HepG2 (cell line): ENCODE results near the gene PPP4C. TPM values are rescaled to one million over a fixed set of nuclear protein-coding genes. Genes with fewer than 3 reads are reported as not detected.
A peak's percentile ranks its signal among the peaks of the same experiment; 100 is the strongest.

Experiments
- ATRX ChIP-seq: sonication (generic); formaldehyde crosslinking; IDR thresholded peaks from 2 replicates; pipeline ENCODE4 v1.4.0; 2020; ENCODE audit warnings: missing genetic modification reagents, borderline replicate concordance
- CENPBD1 ChIP-seq: sonication (generic); formaldehyde crosslinking; IDR thresholded peaks from 2 replicates; pipeline ENCODE4 v1.8.0; 2022; ENCODE audit warnings: missing genetic modification reagents, low read depth, mild to moderate bottlenecking, borderline replicate concordance
- KIAA2018 ChIP-seq: sonication (generic); formaldehyde crosslinking; IDR thresholded peaks from 2 replicates; pipeline ENCODE4 v1.5.0; 2020; ENCODE audit warnings: mild to moderate bottlenecking, missing genetic modification reagents, borderline replicate concordance
- NR2F6 ChIP-seq, 2 experiments: IDR thresholded peaks; 2 replicates each; pipeline ENCODE4 v1.6.1; 2016; ENCODE audit warnings: antibody characterized with exemption in 1 of 2, mild to moderate bottlenecking in 1 of 2
- TFE3 ChIP-seq: IDR thresholded peaks from 2 replicates; pipeline ENCODE4 v1.6.1; 2016
- THAP11 ChIP-seq: IDR thresholded peaks from 2 replicates; pipeline ENCODE4 v1.6.1; 2016; ENCODE audit warnings: missing biosample characterization, missing genetic modification reagents
- ZMAT5 ChIP-seq: sonication (generic); formaldehyde crosslinking; IDR thresholded peaks from 2 replicates; pipeline ENCODE4 v1.5.0; 2020; ENCODE audit warnings: mild to moderate bottlenecking, low read depth, missing genetic modification reagents, borderline replicate concordance
- ZNF280B ChIP-seq: sonication (generic); formaldehyde crosslinking; IDR thresholded peaks from 2 replicates; pipeline ENCODE4 v1.5.0; 2020; ENCODE audit warnings: missing genetic modification reagents, mild to moderate bottlenecking, borderline replicate concordance
- polyA plus RNA-seq, 8 experiments: library from polyadenylated mRNA; depleted of rRNA in 3 of 8; stranded (reverse) in 7 of 8; unstranded in 1 of 8; fragments of >200 nt; fragmentation: Illumina TruSeq in 4 of 8; extraction: Trizol in 4 of 8; gene quantifications; 2 replicates each; pipeline versions ENCODE4 v1.2.1 to v1.2.3, GENCODE V29; 2011 to 2016; ENCODE audit warnings: low read depth in 4 of 8, missing spikeins in 1 of 8, mixed read lengths in 1 of 8; ENCODE audit not compliant: insufficient read depth in 1 of 8
- total RNA-seq, 5 experiments: library from RNA; depleted of rRNA; stranded (reverse); fragments of >200 nt; fragmentation: Illumina TruSeq; extraction: Trizol; gene quantifications; 2 replicates each; pipeline ENCODE4 v1.2.3, GENCODE V29; 2016; ENCODE audit warnings: low read depth in 1 of 5
- TF ChIP-seq, protein P1 (sequence below): IDR thresholded peaks from 2 replicates; pipeline ENCODE4 v1.6.1; 2016; ENCODE audit warnings: missing compliant biosample characterization, missing genetic modification reagents, borderline replicate concordance

Gene PPP4C
- total and polyA plus RNA-seq, 2 of the 13 experiments (the other 11 are each of a cell fraction or from before 2014, with no cell fraction given), result 176 to 220 TPM

DNA sequence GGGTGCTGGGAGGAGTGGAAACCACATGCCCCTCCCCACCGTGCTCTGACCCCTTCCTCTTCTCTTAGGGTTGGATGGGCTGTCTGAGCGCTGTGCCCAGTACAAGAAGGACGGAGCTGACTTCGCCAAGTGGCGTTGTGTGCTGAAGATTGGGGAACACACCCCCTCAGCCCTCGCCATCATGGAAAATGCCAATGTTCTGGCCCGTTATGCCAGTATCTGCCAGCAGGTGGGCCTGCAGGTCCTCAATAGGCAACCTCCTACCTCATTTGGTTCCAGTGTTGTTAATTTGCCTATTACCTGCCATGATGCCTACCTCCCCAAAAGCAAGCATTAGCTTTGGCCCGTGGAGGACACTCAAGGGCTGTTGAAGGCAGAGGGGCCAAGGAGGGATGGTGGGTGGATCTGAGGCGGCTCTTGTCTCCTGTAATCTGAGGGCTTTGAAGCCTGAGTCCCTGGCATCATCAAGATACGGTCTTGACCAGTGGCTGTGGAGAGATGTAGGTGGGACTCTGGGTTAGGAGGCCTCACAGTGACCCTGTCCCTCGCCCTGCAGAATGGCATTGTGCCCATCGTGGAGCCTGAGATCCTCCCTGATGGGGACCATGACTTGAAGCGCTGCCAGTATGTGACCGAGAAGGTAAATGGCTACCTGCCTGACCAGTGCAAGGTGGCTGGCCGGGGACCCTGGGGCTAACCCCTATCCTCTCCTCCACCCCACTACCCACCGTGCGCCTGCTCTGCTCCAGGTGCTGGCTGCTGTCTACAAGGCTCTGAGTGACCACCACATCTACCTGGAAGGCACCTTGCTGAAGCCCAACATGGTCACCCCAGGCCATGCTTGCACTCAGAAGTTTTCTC is 6.8 kb upstream of the PPP4C start (continued):
- no peak for TF ChIP-seq TFE3 (CRISPR knock-in tag)
- TF ChIP-seq NR2F6 (IDR thresholded peaks at IDR 0.05), result no peak
- TF ChIP-seq NR2F6 (CRISPR knock-in tag; IDR thresholded peaks at IDR 0.05), result no peak
- TF ChIP-seq, protein P1, sequence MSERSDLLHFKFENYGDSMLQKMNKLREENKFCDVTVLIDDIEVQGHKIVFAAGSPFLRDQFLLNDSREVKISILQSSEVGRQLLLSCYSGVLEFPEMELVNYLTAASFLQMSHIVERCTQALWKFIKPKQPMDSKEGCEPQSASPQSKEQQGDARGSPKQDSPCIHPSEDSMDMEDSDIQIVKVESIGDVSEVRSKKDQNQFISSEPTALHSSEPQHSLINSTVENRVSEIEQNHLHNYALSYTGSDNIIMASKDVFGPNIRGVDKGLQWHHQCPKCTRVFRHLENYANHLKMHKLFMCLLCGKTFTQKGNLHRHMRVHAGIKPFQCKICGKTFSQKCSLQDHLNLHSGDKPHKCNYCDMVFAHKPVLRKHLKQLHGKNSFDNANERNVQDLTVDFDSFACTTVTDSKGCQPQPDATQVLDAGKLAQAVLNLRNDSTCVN, result no peak
- no peak for TF ChIP-seq CENPBD1
- no peak for TF ChIP-seq ATRX
- TF ChIP-seq ZNF280B (CRISPR knock-in tag), result no peak; the same call in none of the 2 replicates
- 0 out of 2 replicates have a peak, but pooled peaks have one; percentile 31 for TF ChIP-seq THAP11 (CRISPR knock-in tag)
- TF ChIP-seq KIAA2018 (CRISPR knock-in tag), result no peak
- TF ChIP-seq ZMAT5 (CRISPR knock-in tag), result peak; percentile 91; the same call in 1 of the 2 replicates
